Nephron progenitor cell (in vitro differentiated cells): ENCODE results near the gene LAMB1.

ENCODE experiments used
- DNase-seq: peaks from one replicate; pipeline ENCODE4 v3.0.0; 2021
- H3K27ac Mint-ChIP-seq: 2 replicates; pipeline ENCODE4 v1.8.0; 2021; ENCODE audit warnings: mild to moderate bottlenecking, moderate library complexity, mixed read lengths
- H3K27me3 Mint-ChIP-seq: 2 replicates; pipeline ENCODE4 v1.8.0; 2021; ENCODE audit warnings: mild to moderate bottlenecking, low read depth, mixed read lengths; ENCODE audit not compliant: poor library complexity
- H3K36me3 Mint-ChIP-seq: 2 replicates; pipeline ENCODE4 v1.8.0; 2021; ENCODE audit warnings: low read depth, mixed read lengths
- H3K4me1 Mint-ChIP-seq: 2 replicates; pipeline ENCODE4 v1.8.0; 2021; ENCODE audit warnings: mixed read lengths
- H3K4me3 Mint-ChIP-seq: 2 replicates; pipeline ENCODE4 v1.8.0; 2021; ENCODE audit warnings: mild to moderate bottlenecking, moderate library complexity, mixed read lengths
- H3K9me3 Mint-ChIP-seq: 2 replicates; pipeline ENCODE4 v1.8.0; 2021; ENCODE audit warnings: mild to moderate bottlenecking, moderate library complexity, mixed read lengths
- CTCF ChIP-seq: fragments of 200-600 bp; sonication (generic); IDR thresholded peaks from 2 replicates; pipeline ENCODE4 v1.5.0; 2021; ENCODE audit warnings: antibody characterized with exemption

LAMB1 gene

GRCh38 chr7:107938456-107939250, 64.3 kb downstream of the LAMB1 start:
- Mint-ChIP-seq H3K9me3 (no peaks in the 10 kb centered on the region), H3K4me3 (no peak overlapping the region), H3K27me3 (peaks cover 3% of the 10 kb centered on the region), H3K27ac (peak overlapping the region; percentile 37), H3K36me3 (peaks cover 70% of the 10 kb centered on the region), H3K4me1 (peaks cover 26% of the 10 kb centered on the region)
- no peak for DNase-seq
- no peak for TF ChIP-seq CTCF

- no peak for DNase-seq
- Mint-ChIP-seq H3K27ac (peak overlapping the region; percentile 35), H3K4me3 (no peak overlapping the region), H3K36me3 (peaks cover 69% of the 10 kb centered on the region), H3K4me1 (peaks cover 33% of the 10 kb centered on the region), H3K27me3 (peaks cover 3% of the 10 kb centered on the region), H3K9me3 (no peaks in the 10 kb centered on the region)
- TF ChIP-seq CTCF: no peak
Measured at GRCh38 chr7:107937531-107937930, 65.4 kb downstream of the LAMB1 start.

- H3K4me3 Mint-ChIP-seq: no peak overlapping the region
- TF ChIP-seq CTCF: no peak
- no peak overlapping the region for H3K27ac Mint-ChIP-seq
- no peak for DNase-seq
- H3K4me1 Mint-ChIP-seq: peaks cover 42% of the 10 kb centered on the region
- no peaks in the 10 kb centered on the region for H3K9me3 Mint-ChIP-seq
- peaks cover 73% of the 10 kb centered on the region for H3K36me3 Mint-ChIP-seq
- H3K27me3 Mint-ChIP-seq: peaks cover 3% of the 10 kb centered on the region
Measured at GRCh38 chr7:107936312-107936711, 66.6 kb downstream of the LAMB1 start.

GRCh38 chr7:107934991-107935770, 67.8 kb downstream of the LAMB1 start:
- peaks cover 3% of the 10 kb centered on the region for H3K27me3 Mint-ChIP-seq
- H3K36me3 Mint-ChIP-seq: peaks cover 72% of the 10 kb centered on the region
- TF ChIP-seq CTCF: no peak
- H3K4me1 Mint-ChIP-seq: peaks cover 42% of the 10 kb centered on the region
- H3K9me3 Mint-ChIP-seq: no peaks in the 10 kb centered on the region
- DNase-seq: no peak
- no peak overlapping the region for H3K4me3 Mint-ChIP-seq
- H3K27ac Mint-ChIP-seq: peak overlapping the region; percentile 97

GRCh38 chr7:107933386-107934013, 69.5 kb downstream of the LAMB1 start:
- TF ChIP-seq CTCF: no peak
- peak overlapping the region; percentile 96 for H3K27ac Mint-ChIP-seq
- H3K9me3 Mint-ChIP-seq: no peaks in the 10 kb centered on the region
- peaks cover 42% of the 10 kb centered on the region for H3K4me1 Mint-ChIP-seq
- no peak for DNase-seq
- H3K4me3 Mint-ChIP-seq: no peak overlapping the region
- peaks cover 76% of the 10 kb centered on the region for H3K36me3 Mint-ChIP-seq
- peaks cover 3% of the 10 kb centered on the region for H3K27me3 Mint-ChIP-seq
